IMR-90 (cell line): Measurements from ENCODE around the gene AXDND1. TPM values are rescaled to one million over a fixed set of nuclear protein-coding genes. Genes with fewer than 3 reads are reported as not detected.

Experiments used
- ATAC-seq: fragments of 200-7000 bp; cut with Tn5 transposase; 2 replicates; pipeline ENCODE4 v1.9.1; 2020; ENCODE audit warnings: low read depth, mild to moderate bottlenecking, moderate library complexity
- BruUV-seq: library from RNA; stranded (reverse); fragments of 400-500 nt; replicated peaks from 2 replicates; lab custom pipeline; 2021; lab: Mats Ljungman, UMichigan
- CTCF ChIA-PET: fragments of 300-600 bp; formaldehyde crosslinking; extraction: SDS; loops from one replicate; lab custom pipeline; 2021; ENCODE audit warnings: antibody characterized with exemption; lab: Yijun Ruan, JAX
- POLR2A ChIA-PET: fragments of 300-600 bp; sonication (Branson Sonifier 250); formaldehyde crosslinking; loops from one replicate; lab custom pipeline; 2022; ENCODE audit warnings: antibody characterized with exemption; ENCODE audit not compliant: unreplicated experiment; lab: Charles Lee
- DNase-seq: peaks from one replicate; pipeline ENCODE4 v3.0.0; 2013
- H2AFZ ChIP-seq: replicated peaks from 2 replicates; pipeline ENCODE3; 2013; ENCODE audit warnings: low read length, mild to moderate bottlenecking; ENCODE audit not compliant: poor library complexity
- H2AK5ac ChIP-seq: 2 replicates; pipeline ENCODE4 v1.6.1; 2013; ENCODE audit warnings: low read depth, low read length, inconsistent platforms
- H2AK9ac ChIP-seq: replicated peaks from 2 replicates; pipeline ENCODE3; 2013; ENCODE audit warnings: mild to moderate bottlenecking, low read depth, low read length, moderate library complexity; ENCODE audit not compliant: poor library complexity
- H2BK120ac ChIP-seq: 2 replicates; pipeline ENCODE4 v1.6.1; 2013; ENCODE audit warnings: low read depth, low read length, inconsistent platforms
- H2BK15ac ChIP-seq: 3 replicates; pipeline ENCODE4 v1.6.1; 2013; ENCODE audit warnings: low read depth, low read length, inconsistent platforms
- H2BK20ac ChIP-seq: 2 replicates; pipeline ENCODE4 v1.6.1; 2013; ENCODE audit warnings: low read depth, mild to moderate bottlenecking, inconsistent platforms, low read length, moderate library complexity
- H2BK5ac ChIP-seq: 2 replicates; pipeline ENCODE4 v1.6.1; 2013; ENCODE audit warnings: mild to moderate bottlenecking, low read depth, low read length, inconsistent platforms; ENCODE audit not compliant: poor library complexity, severe bottlenecking
- H3K14ac ChIP-seq: replicated peaks from 2 replicates; pipeline ENCODE4 v1.6.1; 2013; ENCODE audit warnings: low read depth, low read length, inconsistent platforms
- H3K18ac ChIP-seq: 2 replicates; pipeline ENCODE4 v1.6.1; 2013; ENCODE audit warnings: low read depth, low read length, control low read depth
- H3K23ac ChIP-seq: 2 replicates; pipeline ENCODE4 v1.6.1; 2013; ENCODE audit warnings: low read depth, low read length, inconsistent platforms
- H3K27ac ChIP-seq: 2 replicates; pipeline ENCODE4 v1.5.1; 2013; ENCODE audit warnings: mild to moderate bottlenecking, control low read depth, low read length; ENCODE audit not compliant: insufficient read depth
- H3K27me3 ChIP-seq: 2 replicates; pipeline ENCODE4 v1.6.1; 2013; ENCODE audit warnings: low read length; ENCODE audit not compliant: control insufficient read depth, insufficient read depth
- H3K36me3 ChIP-seq: 2 replicates; pipeline ENCODE4 v1.6.1; 2013; ENCODE audit warnings: low read length, mixed read lengths; ENCODE audit not compliant: control insufficient read depth, insufficient read depth
- H3K4ac ChIP-seq: 2 replicates; pipeline ENCODE4 v1.6.1; 2013; ENCODE audit warnings: low read depth, low read length, inconsistent platforms
- H3K4me1 ChIP-seq: 2 replicates; pipeline ENCODE4 v1.6.1; 2013; ENCODE audit warnings: low read length, mixed read lengths; ENCODE audit not compliant: control insufficient read depth, insufficient read depth
- H3K4me2 ChIP-seq: 2 replicates; pipeline ENCODE4 v1.6.1; 2013; ENCODE audit warnings: low read depth, mild to moderate bottlenecking, control low read depth, low read length, moderate library complexity
- H3K4me3 ChIP-seq: 2 replicates; pipeline ENCODE4 v1.5.1; 2013; ENCODE audit warnings: low read depth, mild to moderate bottlenecking, control low read depth, low read length, moderate library complexity; ENCODE audit not compliant: insufficient read depth
- H3K56ac ChIP-seq: 2 replicates; pipeline ENCODE4 v1.6.1; 2013; ENCODE audit warnings: low read length, inconsistent platforms; ENCODE audit not compliant: insufficient read depth; ENCODE audit errors: extremely low read depth
- H3K79me1 ChIP-seq, 2 experiments: 2 replicates each; pipeline ENCODE4 v1.6.1; 2013; ENCODE audit warnings: low read length in 2 of 2, inconsistent platforms in 1 of 2, low read depth in 1 of 2
- H3K9ac ChIP-seq: 2 replicates; pipeline ENCODE4 v1.6.1; 2013; ENCODE audit warnings: low read depth, low read length, control low read depth
- H3K9me1 ChIP-seq: 2 replicates; pipeline ENCODE4 v1.6.1; 2013; ENCODE audit warnings: low read length, inconsistent platforms; ENCODE audit not compliant: insufficient read depth
- H3K9me3 ChIP-seq: 2 replicates; pipeline ENCODE4 v1.6.1; 2013; ENCODE audit warnings: low read length; ENCODE audit not compliant: control insufficient read depth, insufficient read depth
- H4K20me1 ChIP-seq: 2 replicates; pipeline ENCODE4 v1.6.1; 2013; ENCODE audit warnings: low read length, inconsistent platforms; ENCODE audit not compliant: insufficient read depth
- H4K5ac ChIP-seq: 2 replicates; pipeline ENCODE4 v1.6.1; 2013; ENCODE audit warnings: mild to moderate bottlenecking, low read depth, low read length, control low read depth
- H4K8ac ChIP-seq, 2 experiments: 2 replicates each; pipeline ENCODE4 v1.6.1; 2013; ENCODE audit warnings: low read depth in 2 of 2, low read length in 2 of 2, control low read depth in 1 of 2, inconsistent platforms in 1 of 2
- H4K91ac ChIP-seq: 2 replicates; pipeline ENCODE4 v1.6.1; 2013; ENCODE audit warnings: low read depth, low read length, inconsistent platforms; ENCODE audit not compliant: insufficient read depth
- CEBPB ChIP-seq: IDR thresholded peaks from 2 replicates; pipeline ENCODE4 v1.6.1; 2012; ENCODE audit warnings: low read depth, low read length, improper control_type of control experiment
- CTCF ChIP-seq: conservative IDR thresholded peaks from 2 replicates; pipeline ENCODE4 v1.5.1; 2012; ENCODE audit warnings: mild to moderate bottlenecking, low read depth, low read length, improper control_type of control experiment
- FOS ChIP-seq: fragments of 150-350 bp; IDR thresholded peaks from 2 replicates; pipeline ENCODE4 v1.6.1; 2016; ENCODE audit warnings: low read depth, low read length
- NFE2L2 ChIP-seq: fragments of 150-350 bp; IDR thresholded peaks from 2 replicates; pipeline ENCODE4 v1.6.1; 2016; ENCODE audit warnings: low read depth, mild to moderate bottlenecking, low read length
- RAD21 ChIP-seq: IDR thresholded peaks from 2 replicates; pipeline ENCODE4 v1.6.1; 2012; ENCODE audit warnings: low read length, improper control_type of control experiment
- RFX5 ChIP-seq: IDR thresholded peaks from 2 replicates; pipeline ENCODE4 v1.8.0; 2012; ENCODE audit warnings: low read depth, mild to moderate bottlenecking, low read length, moderate library complexity
- USF2 ChIP-seq: fragments of 150-350 bp; IDR thresholded peaks from 2 replicates; pipeline ENCODE4 v1.6.1; 2017; ENCODE audit warnings: mild to moderate bottlenecking, antibody characterized with exemption, low read length, low read depth
- WGBS, 2 experiments: methylation state at CpG; one replicate each; pipeline versions ENCODE4 v1.1.5 to v1.1.7; 2013; ENCODE audit warnings: missing lambda C conversion rate in 2 of 2; ENCODE audit not compliant: insufficient read length in 1 of 2; ENCODE audit errors: extremely low coverage in 2 of 2; 5-methylcytosine and 5-hydroxymethylcytosine counted together
- dilution Hi-C: fragments of 300-500 bp; cut with HindIII; formaldehyde crosslinking; loops from one replicate; pipeline ENCODE4 v1.14.3; 2018; ENCODE audit warnings: low sequenced_read_pairs; ENCODE audit not compliant: unreplicated experiment
- in situ Hi-C: fragments of 300-500 bp; cut with MboI; formaldehyde crosslinking; loops from 3 replicates; pipeline ENCODE4 v1.14.3; 2019; ENCODE audit warnings: low sequenced_read_pairs, inconsistent platforms, mixed read lengths
- intact Hi-C: fragments of 100-400 bp; cut with micrococcal nuclease; formaldehyde crosslinking; loops from 2 replicates; pipeline ENCODE4 v1.10.0; 2022
- polyA plus RNA-seq, 3 experiments: library from polyadenylated mRNA; depleted of rRNA; stranded (reverse); fragments of >200 nt; gene quantifications; 2 replicates each; pipeline ENCODE4 v1.2.3, GENCODE V29; 2012; ENCODE audit warnings: low replicate concordance in 1 of 3
- total RNA-seq: library from RNA; depleted of rRNA; stranded (reverse); fragments of >200 nt; gene quantifications from 2 replicates; pipeline ENCODE4 v1.2.3, GENCODE V29; 2012

Gene AXDND1
- total and polyA plus RNA-seq, 2 of the 4 experiments (the other 2 are of a cell fraction): not detected

- DNase-seq (no peak), ATAC-seq (no peak)
- no TSS peak for BruUV-seq
- H2AFZ ChIP-seq: no peak overlapping the region
- in situ Hi-C loops (no loop called here), dilution Hi-C loops (no loop called here), intact Hi-C loops (no loop called here)
- H2BK120ac ChIP-seq: no peak overlapping the region
- ChIA-PET POLR2A (no interaction called here), CTCF (no interaction called here)
- H4K91ac ChIP-seq: no peak overlapping the region
- H3K79me1 ChIP-seq: no peaks in the 10 kb centered on the region
- H3K9me1 ChIP-seq: no peaks in the 10 kb centered on the region
- H3K4ac ChIP-seq: no peak overlapping the region
- no peak overlapping the region for H3K56ac ChIP-seq
- no peaks in the 10 kb centered on the region; the same call in 1 of the 2 replicates for H3K9me3 ChIP-seq
- H4K20me1 ChIP-seq: no peaks in the 10 kb centered on the region
- H3K27me3 ChIP-seq: no peaks in the 10 kb centered on the region
- H2BK5ac ChIP-seq: no peak overlapping the region
- no peak overlapping the region for H3K4me2 ChIP-seq
- H2BK20ac ChIP-seq: no peak overlapping the region
- no peak overlapping the region for H4K8ac ChIP-seq
- no peak overlapping the region for H2BK15ac ChIP-seq
- H3K27ac ChIP-seq: no peak overlapping the region
- TF ChIP-seq RAD21 (no peak), NFE2L2 (no peak), RFX5 (no peak), USF2 (no peak), CTCF (no peak), FOS (no peak), CEBPB (no peak)
- no peak overlapping the region for H3K9ac ChIP-seq
- no peak overlapping the region for H3K14ac ChIP-seq
- H3K18ac ChIP-seq: no peak overlapping the region
- H3K4me3 ChIP-seq: no peak overlapping the region
- no CpG with 5 or more reads among the region's 2 CpGs for WGBS, 2 experiments
- no peaks in the 10 kb centered on the region for H3K4me1 ChIP-seq
- H2AK5ac ChIP-seq: no peak overlapping the region
- H3K36me3 ChIP-seq: no peaks in the 10 kb centered on the region
- no peak overlapping the region for H2AK9ac ChIP-seq
- H3K23ac ChIP-seq: no peak overlapping the region
- H4K5ac ChIP-seq: no peak overlapping the region
These were observed 58.8 kb downstream of the AXDND1 start for GRCh38 chr1:179424610-179425009.
